ENCODE measurements around the gene SLC2A1.

SLC2A1 gene

DNA sequence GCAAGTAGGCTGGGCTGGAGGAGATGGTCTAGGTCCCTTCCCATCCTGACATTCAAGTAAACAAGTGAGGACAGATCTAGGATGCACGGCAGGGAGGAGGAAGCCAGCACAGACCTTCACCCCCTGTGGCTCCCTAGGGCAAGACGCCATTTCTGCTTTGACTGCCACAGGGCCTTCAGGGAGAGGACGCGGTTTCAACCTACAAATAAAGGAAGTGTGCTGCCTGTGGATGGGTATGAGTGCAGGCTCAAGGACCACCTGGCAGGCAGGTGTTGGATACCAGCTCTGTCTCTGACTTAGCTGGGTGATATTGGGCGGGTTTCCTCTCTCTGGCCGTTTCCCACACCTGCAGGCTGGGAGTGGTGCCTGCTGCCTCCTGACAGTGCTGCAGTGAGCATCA lies 16.2 kb downstream of the SLC2A1 start:
- no peak for DNase-seq (ENCODE audit: low read depth, low spot score)

- DNase-seq (ENCODE audit: low read depth, low spot score): no peak
These were observed 16.9 kb downstream of the SLC2A1 start for GRCh38 chr1:42941640-42942330.

- no peak for DNase-seq (ENCODE audit: low read depth, low spot score)
These were observed 17.6 kb downstream of the SLC2A1 start for GRCh38 chr1:42940851-42941639.

DNA sequence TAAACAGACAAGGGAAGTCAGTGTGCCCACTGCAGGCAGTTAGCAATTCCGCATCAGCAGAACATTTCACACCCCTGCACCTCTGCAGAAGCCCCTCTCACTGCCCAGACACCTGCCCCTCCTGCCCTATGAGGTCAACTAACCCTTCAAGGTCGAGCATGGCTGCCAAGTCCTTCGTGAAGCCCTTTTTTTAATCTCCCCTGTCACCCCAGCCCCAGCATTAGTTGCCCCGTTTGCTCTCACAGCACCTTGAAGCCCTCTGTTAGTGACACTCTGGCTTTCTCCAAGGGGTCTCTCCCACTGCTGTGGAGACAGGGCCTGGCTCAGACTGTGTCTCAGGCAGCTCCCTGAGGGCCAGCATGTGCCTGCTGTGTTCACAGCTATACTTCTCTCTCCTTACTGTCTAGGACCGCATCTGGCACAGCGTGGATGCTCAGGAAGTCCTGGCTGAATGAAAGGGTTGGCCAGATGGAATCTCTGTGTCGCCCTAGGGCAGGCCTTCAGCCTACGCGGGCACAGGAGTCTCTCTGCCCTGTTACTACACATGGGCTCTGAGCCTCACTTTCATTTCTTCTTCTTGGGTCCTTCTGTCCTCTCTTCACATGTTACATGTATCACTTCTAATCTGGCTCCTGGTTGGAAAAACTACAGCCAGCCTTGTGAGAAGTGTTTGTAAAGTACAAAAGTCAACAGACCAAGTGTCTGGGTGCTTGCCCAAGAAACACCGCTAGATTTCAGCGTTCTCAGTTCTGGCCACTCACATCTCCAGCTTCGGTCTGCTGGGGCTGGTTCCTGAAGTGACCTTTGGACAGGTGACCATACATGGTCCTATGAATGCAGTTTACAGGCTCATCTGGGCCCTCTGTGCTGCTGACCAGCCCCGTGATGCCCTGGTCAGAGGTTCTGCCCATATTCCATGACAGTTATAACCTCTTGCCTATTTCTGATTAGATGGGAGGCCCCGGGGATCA lies 19.7 kb downstream of the SLC2A1 start:
- no peak for DNase-seq (ENCODE audit: low read depth, low spot score)

DNA sequence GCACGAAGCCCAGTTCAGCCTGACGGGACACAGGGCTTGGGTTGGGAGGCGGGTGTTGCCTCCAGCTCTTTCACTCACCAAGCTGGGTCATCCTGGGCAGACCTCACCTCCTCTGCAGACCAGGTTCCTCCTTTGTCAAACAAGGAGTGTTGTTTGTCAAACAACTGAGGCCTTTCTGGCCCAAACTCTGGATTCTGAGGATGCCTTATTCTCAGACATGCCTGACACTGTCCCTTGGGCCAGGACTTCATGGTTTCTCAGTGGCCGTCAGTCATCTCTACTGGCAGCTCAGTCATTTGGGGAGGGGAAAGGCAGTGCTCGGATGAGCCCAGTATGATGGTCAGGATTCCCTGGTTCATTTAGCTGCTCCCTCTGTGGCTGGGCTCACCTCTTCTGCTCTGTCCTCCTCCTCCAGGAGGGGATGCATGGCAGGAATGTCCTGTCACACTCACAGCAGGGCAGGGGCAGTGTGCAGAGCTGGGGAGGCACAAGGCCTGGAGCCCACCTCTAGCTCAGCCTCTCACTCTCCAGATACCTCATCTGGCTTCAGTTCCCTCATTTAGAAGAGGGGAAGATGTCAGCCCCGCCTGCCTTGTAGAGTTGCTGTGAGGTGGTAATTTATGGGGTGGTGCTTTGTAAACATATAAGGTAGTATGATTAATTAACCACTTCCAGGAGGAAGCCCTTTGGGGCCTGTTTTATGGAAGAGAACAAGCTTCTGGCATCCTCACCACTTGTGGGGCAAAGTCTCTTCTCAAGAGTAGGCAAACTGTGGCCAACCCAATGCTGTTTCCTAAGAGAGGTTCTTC lies 20.6 kb downstream of the SLC2A1 start:
- DNase-seq (ENCODE audit: low read depth, low spot score): no peak

GRCh38 chr1:42937141-42937696 lies 21.4 kb downstream of the SLC2A1 start:
- no peak for DNase-seq (ENCODE audit: low read depth, low spot score)

DNA sequence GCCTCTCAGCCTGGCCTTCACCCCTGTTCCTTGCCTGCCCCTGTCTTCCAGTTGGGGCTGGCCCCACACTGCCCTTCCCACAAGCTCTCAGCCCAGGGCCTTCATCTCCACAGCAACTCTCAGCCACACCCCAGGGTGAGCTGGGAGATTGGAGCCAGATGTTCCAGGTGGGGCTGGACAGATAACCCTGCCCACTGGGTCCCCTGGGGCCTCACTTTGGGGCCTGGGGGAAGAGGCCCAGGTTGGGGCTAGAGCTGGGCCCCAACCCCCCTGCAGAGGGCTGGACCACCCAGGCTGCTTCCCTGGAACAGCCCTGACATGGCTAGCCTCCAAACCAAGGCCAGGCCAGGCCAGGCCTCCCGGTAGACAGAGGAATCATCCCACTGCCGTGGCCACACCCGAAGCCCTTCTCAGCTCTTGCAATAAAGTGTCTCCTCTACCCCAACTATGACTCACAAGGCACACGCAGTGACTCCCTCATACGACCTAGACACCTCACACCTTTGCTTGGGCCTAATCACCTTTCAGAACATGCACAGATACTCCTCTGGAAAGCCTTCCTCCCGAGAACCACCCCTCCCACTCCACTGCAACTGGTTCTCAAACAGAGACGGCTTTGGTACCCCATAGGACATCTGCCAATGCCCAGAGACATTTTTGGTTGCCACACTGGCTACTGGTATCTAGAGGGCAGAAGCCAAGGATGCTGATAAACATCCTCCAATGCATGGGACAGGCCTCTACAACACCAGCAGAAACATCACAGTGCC lies 22.2 kb downstream of the SLC2A1 start:
- DNase-seq (ENCODE audit: low read depth, low spot score): no peak

DNA sequence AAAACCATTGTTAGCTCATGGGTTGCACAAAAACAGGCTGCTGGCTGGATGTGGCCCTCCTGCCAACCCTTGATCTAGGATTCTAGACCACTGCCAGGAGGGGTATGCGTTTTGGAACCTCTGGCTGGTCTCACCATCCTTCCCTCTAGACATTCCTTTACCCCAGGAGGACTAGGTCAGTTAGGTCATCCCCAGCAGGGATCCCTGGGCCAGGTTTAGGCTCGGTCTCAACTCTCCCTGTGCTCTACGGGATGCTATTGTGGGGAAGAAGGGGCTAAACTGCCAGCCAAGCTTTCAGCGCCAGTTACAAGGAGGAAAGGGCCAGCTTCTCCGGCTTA lies 22.7 kb downstream of the SLC2A1 start:
- DNase-seq (ENCODE audit: low read depth, low spot score): no peak

DNA sequence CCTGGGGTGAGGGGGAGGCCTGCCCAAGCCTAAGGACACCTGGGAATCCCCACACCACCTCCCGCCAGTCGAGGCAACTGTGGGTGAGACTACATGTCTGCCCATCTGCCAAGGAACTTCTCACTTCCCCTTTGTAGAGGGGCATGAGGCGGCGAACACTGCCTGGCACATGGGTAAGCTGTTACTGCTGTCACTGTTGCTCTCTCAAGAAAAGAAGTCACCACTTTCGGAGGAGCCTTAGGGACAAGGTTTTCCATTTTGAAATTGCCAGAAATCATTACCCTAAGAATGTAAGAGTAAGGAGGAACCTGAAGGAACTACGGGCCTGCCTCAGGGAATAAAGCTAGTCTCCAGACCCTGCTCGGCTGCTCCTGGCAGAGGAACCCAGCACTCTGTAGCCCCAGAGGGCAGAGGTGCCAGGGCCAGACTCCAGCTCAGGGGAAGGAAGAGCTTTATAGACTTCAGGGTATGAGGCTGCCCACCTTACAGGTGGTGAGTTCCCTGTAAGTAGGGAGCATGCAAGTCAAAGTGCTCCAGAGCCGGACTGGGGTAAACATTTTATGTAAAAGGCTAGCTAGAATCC lies 23.3 kb downstream of the SLC2A1 start:
- DNase-seq (ENCODE audit: low read depth, low spot score): no peak

DNA sequence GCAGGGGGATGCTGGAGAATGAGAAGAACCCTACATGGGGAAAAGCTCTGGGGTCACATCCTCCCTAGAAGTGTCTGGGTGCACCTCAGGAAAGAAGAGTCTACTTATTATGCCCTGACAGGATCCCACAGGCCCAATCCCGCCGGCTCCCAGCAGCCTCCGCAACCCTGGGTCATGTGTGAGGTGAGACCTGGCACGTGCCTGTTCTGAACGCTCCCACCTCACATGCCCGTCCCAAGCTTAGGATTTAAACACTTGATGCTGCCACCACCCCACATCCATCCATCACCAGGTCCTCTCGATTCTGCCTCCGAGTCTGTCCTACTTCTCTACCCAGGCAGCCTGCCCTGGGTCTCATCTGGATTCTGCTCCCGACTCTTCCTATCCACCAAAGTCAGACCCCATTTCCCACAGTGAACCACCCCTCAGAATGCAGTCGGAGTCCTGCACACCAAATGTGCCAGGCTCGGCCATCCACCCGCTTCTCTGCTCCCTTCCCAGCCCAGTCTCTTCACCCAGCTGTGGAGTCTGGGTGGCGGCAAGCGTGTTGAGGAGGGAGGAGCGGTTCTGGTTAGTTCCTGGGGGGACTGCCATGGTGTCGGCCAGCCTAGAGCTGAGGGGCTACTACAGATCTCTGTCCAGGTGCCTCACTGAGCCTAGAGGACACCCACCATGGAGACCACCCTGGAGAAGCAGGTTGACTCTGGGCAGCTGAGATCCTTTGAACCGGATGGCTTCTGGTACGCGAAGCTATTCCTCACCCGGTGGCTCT lies 23.9 kb downstream of the SLC2A1 start:
- no peak for DNase-seq (ENCODE audit: low read depth, low spot score)

GRCh38 chr1:42933610-42934491 lies 24.8 kb downstream of the SLC2A1 start:
- no peak for DNase-seq (ENCODE audit: low read depth, low spot score)

- DNase-seq (ENCODE audit: low read depth, low spot score): no peak
These were observed 25.5 kb downstream of the SLC2A1 start for GRCh38 chr1:42933060-42933586.

DNA sequence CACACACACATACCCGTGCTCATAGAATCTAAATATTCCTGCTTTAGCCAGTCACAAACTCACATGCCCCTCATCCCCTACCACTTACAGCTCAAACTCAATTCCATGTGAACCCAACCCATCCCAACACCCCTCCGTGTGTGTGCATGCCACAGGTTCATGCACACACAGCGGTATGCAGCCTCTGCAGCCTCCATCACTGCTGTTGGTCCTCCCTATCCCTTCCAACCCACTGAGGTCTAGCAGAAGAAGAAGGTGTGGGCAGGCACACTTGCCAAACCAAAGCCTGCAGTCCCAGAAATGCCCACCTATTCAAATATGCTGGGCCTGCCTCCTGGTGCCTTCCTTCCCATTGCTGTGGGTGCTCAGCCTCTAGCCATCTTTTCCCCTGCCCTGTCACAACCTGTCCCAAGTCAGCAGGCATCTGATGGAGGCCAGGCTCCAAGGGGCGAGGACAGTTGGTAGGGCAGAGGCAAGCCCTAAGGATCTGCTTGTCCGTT lies 26.2 kb downstream of the SLC2A1 start:
- DNase-seq (ENCODE audit: low read depth, low spot score): no peak

DNA sequence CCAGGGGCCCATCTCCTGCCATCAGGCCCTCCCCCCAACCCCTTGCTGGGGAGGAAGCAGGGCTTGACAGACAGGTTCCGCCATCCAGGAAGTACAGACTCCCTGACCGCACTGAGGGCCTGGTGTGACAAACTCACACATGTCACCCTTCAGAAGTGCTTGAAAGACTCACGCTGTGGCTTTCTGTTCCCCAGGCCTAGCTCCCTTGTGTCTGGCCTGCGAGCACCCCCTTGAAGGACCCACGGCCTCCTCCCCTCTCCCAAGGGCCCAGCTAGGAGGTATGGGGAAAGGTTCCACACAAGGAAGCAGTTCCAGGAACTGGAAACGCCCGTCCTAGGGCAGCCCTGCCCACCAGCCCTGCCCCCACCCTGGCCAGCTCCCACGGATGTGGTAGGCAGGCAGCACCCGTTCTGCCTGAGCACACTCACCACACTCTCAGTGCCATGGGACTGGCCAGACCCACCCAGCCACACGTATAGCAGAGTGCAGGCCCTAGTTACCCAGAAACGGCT lies 26.7 kb downstream of the SLC2A1 start:
- no peak for DNase-seq (ENCODE audit: low read depth, low spot score)

DNA sequence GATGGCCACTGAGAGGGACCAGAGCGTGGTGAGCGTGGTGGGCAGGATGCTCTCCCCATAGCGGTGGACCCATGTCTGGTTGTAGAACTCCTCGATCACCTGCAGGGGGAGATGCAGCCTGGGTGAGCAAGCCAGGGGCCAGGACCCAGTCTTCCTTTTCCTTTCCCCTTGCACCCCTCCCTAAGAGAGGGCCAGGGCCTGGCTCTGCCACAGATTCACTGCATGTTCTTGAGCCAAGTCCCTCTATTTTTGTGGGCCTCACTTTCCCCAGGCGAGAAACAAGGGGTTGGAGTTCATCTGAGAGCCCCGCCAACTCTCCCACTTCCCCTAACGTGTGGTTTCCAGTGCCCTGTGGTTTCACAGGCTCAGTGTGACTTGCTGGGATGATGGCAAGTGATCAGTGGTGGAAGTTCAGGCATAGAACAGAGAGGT lies 27.5 kb downstream of the SLC2A1 start:
- DNase-seq (ENCODE audit: low read depth, low spot score): no peak

DNA sequence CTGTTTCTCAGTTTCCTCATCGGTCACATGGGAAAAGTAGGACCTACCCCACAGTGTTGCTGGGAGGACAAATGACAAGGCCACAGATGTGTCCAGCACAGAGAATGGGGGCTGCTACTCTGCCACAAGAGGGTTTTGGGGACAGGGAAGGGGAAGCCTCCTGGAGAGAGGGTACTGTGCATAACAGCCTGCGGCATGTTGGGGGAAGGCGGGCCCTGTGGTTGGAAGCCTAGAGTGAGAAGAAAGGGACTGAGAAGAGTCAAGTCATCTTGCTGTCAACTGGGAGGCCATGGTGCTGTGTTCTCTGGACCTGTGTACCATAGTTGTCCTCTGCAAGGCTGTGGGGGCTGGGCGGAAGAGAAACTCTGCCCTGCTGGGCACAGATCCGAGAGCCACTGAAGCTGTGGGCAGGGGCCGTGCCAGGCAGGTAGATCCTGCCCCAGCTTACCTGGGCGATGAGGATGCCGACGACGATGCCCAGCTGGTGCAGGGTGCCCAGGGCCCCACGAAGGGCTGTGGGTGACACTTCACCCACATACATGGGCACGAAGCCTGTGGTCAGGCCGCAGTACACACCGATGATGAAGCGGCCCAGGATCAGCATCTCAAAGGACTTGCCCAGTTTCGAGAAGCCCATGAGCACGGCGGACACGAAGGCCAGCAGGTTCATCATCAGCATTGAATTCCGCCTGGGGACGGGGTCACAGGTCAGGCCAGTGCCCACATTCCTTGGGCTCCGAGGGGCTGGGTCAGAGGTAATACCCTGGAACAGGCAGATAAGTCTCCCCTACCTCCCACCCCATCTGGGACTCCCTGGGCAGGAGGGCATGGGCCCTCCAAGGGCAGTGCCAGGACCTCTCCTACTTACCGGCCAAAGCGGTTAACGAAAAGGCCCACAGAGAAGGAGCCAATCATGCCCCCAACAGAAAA lies 28.2 kb downstream of the SLC2A1 start:
- no peak for DNase-seq (ENCODE audit: low read depth, low spot score)
